KMS-11 (cell line): Measurements from ENCODE around the gene SIGLEC9.

Experiments used
- H2AFZ ChIP-seq: fragments of 200-600 bp; sonication (generic); 2 replicates; pipeline ENCODE4 v1.6.1; 2016; ENCODE audit warnings: antibody characterized with exemption, mixed run types, low read depth
- H3K27ac ChIP-seq: fragments of 200-600 bp; sonication (generic); 2 replicates; pipeline ENCODE4 v1.6.1; 2016; ENCODE audit warnings: mild to moderate bottlenecking, mixed run types
- H3K27me3 ChIP-seq: fragments of 200-600 bp; sonication (generic); 2 replicates; pipeline ENCODE4 v1.6.1; 2017; ENCODE audit warnings: mild to moderate bottlenecking, low read depth, mixed run types, moderate library complexity; ENCODE audit not compliant: insufficient read depth
- H3K36me3 ChIP-seq: fragments of 200-600 bp; sonication (generic); 2 replicates; pipeline ENCODE4 v1.6.1; 2017; ENCODE audit warnings: mild to moderate bottlenecking, mixed run types; ENCODE audit not compliant: insufficient read depth
- H3K4me1 ChIP-seq: fragments of 200-600 bp; sonication (generic); 2 replicates; pipeline ENCODE4 v1.6.1; 2016; ENCODE audit warnings: mild to moderate bottlenecking, low read depth, mixed run types; ENCODE audit not compliant: poor library complexity, severe bottlenecking
- H3K4me2 ChIP-seq: fragments of 200-600 bp; sonication (generic); 2 replicates; pipeline ENCODE4 v1.7.0; 2016; ENCODE audit warnings: mild to moderate bottlenecking, mixed run types
- H3K4me3 ChIP-seq: fragments of 200-600 bp; sonication (generic); IDR thresholded peaks from 2 replicates; pipeline ENCODE4 v1.6.1; 2017; ENCODE audit warnings: low read depth, low read length, mixed read lengths; ENCODE audit not compliant: insufficient read depth
- H3K79me2 ChIP-seq: fragments of 200-600 bp; sonication (generic); 2 replicates; pipeline ENCODE4 v1.6.1; 2016; ENCODE audit warnings: low read depth, mixed run types; ENCODE audit not compliant: insufficient read depth
- H3K9ac ChIP-seq: fragments of 200-600 bp; sonication (generic); 2 replicates; pipeline ENCODE4 v1.6.1; 2016; ENCODE audit warnings: mild to moderate bottlenecking, mixed run types
- H4K20me1 ChIP-seq: fragments of 200-600 bp; sonication (generic); 2 replicates; pipeline ENCODE4 v1.6.1; 2016; ENCODE audit warnings: mild to moderate bottlenecking, mixed run types; ENCODE audit not compliant: insufficient read depth
- TF ChIP-seq, protein P1 (sequence below): fragments of 200-600 bp; sonication (generic); conservative IDR thresholded peaks from 2 replicates; pipeline ENCODE4 v1.6.1; 2017; ENCODE audit warnings: low read depth, mild to moderate bottlenecking, antibody characterized with exemption, low read length, moderate library complexity, mixed read lengths

The SIGLEC9 gene

GRCh38 chr19:51145916-51146493 is 21.3 kb downstream of the SIGLEC9 start:
- TF ChIP-seq, protein P1, sequence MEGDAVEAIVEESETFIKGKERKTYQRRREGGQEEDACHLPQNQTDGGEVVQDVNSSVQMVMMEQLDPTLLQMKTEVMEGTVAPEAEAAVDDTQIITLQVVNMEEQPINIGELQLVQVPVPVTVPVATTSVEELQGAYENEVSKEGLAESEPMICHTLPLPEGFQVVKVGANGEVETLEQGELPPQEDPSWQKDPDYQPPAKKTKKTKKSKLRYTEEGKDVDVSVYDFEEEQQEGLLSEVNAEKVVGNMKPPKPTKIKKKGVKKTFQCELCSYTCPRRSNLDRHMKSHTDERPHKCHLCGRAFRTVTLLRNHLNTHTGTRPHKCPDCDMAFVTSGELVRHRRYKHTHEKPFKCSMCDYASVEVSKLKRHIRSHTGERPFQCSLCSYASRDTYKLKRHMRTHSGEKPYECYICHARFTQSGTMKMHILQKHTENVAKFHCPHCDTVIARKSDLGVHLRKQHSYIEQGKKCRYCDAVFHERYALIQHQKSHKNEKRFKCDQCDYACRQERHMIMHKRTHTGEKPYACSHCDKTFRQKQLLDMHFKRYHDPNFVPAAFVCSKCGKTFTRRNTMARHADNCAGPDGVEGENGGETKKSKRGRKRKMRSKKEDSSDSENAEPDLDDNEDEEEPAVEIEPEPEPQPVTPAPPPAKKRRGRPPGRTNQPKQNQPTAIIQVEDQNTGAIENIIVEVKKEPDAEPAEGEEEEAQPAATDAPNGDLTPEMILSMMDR = no peak

GRCh38 chr19:51146751-51147150 is 22.0 kb downstream of the SIGLEC9 start:
- H2AFZ ChIP-seq = no peak overlapping the region
- H3K4me3 ChIP-seq = no peak overlapping the region
- H4K20me1 ChIP-seq = no peaks in the 10 kb centered on the region
- no peak overlapping the region for H3K27ac ChIP-seq
- no peaks in the 10 kb centered on the region for H3K79me2 ChIP-seq
- no peak overlapping the region for H3K9ac ChIP-seq
- H3K27me3 ChIP-seq = peaks cover 2% of the 10 kb centered on the region; the same call in 1 of the 2 replicates
- H3K36me3 ChIP-seq = no peaks in the 10 kb centered on the region
- no peaks in the 10 kb centered on the region for H3K4me1 ChIP-seq
- no peak overlapping the region for H3K4me2 ChIP-seq
- TF ChIP-seq, protein P1 = no peak

More at GRCh38 chr19:51145916-51146493, 21.3 kb downstream of the SIGLEC9 start:
- H2AFZ ChIP-seq = no peak overlapping the region
- no peak overlapping the region for H3K4me2 ChIP-seq
- no peaks in the 10 kb centered on the region for H4K20me1 ChIP-seq
- H3K4me3 ChIP-seq = no peak overlapping the region
- no peaks in the 10 kb centered on the region for H3K4me1 ChIP-seq
- no peak overlapping the region for H3K27ac ChIP-seq
- no peaks in the 10 kb centered on the region for H3K79me2 ChIP-seq
- H3K27me3 ChIP-seq = peaks cover 2% of the 10 kb centered on the region; the same call in 1 of the 2 replicates
- H3K9ac ChIP-seq = no peak overlapping the region
- H3K36me3 ChIP-seq = no peaks in the 10 kb centered on the region

GRCh38 chr19:51147663-51148062 is 23.0 kb downstream of the SIGLEC9 start:
- Histone ChIP-seq H3K4me1 (no peaks in the 10 kb centered on the region), H3K4me2 (no peak overlapping the region), H3K9ac (no peak overlapping the region), H3K4me3 (no peak overlapping the region), H3K27ac (no peak overlapping the region), H3K79me2 (no peaks in the 10 kb centered on the region), H3K27me3 (peaks cover 3% of the 10 kb centered on the region; the same call in 1 of the 2 replicates), H4K20me1 (no peaks in the 10 kb centered on the region), H2AFZ (no peak overlapping the region), H3K36me3 (no peaks in the 10 kb centered on the region)
- TF ChIP-seq, protein P1 = no peak

DNA sequence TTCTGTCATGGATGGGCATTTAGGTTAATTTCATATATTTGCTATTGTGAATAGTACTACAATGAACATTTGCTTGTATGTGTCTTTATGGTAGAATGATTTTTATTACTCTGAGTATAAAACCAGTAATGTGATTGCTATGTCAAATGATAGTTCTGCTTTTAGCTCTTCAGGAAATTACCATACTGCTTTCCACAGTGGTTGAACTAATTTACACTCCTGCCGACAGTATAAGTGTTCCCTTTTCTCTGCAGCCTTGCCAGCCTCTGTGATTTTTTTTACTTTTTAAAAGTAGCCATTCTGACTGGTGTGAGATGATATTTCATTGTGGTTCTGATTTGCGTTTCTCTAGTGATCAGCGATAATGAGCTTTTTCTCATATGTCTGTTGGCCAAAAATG is 23.9 kb downstream of the SIGLEC9 start:
- TF ChIP-seq, protein P1 = no peak
- H3K27me3 ChIP-seq = peaks cover 7% of the 10 kb centered on the region; the same call in 1 of the 2 replicates

More for the DNA sequence above, 23.9 kb downstream of the SIGLEC9 start:
- H3K4me3 ChIP-seq = no peak overlapping the region
- H3K4me2 ChIP-seq = no peak overlapping the region
- no peaks in the 10 kb centered on the region for H3K79me2 ChIP-seq
- no peaks in the 10 kb centered on the region for H4K20me1 ChIP-seq
- no peaks in the 10 kb centered on the region for H3K4me1 ChIP-seq
- H2AFZ ChIP-seq = no peak overlapping the region
- no peak overlapping the region for H3K27ac ChIP-seq
- no peak overlapping the region for H3K9ac ChIP-seq
- H3K36me3 ChIP-seq = no peaks in the 10 kb centered on the region
